IPS-20b (cell line): ENCODE measurements around the gene STPG4.
"Not testable (repeated sequence)": the region's sequence is repeated elsewhere in the genome, so short reads cannot be mapped to it uniquely, and the experiment has no call there.

Source experiments
- H3K27ac ChIP-seq: one replicate; pipeline ENCODE4 v1.5.1; 2013; ENCODE audit warnings: low read length
- H3K27me3 ChIP-seq: 2 replicates; pipeline ENCODE4 v1.6.1; 2013; ENCODE audit warnings: mild to moderate bottlenecking, low read length, inconsistent platforms; ENCODE audit not compliant: insufficient read depth
- H3K36me3 ChIP-seq: 2 replicates; pipeline ENCODE4 v1.6.1; 2013; ENCODE audit warnings: low read depth, mild to moderate bottlenecking, inconsistent platforms, low read length, moderate library complexity; ENCODE audit not compliant: insufficient read depth
- H3K4me1 ChIP-seq: 2 replicates; pipeline ENCODE4 v1.6.1; 2013; ENCODE audit warnings: mild to moderate bottlenecking, control low read depth, inconsistent platforms, low read length, moderate library complexity; ENCODE audit not compliant: insufficient read depth
- H3K4me3 ChIP-seq: 2 replicates; pipeline ENCODE4 v1.5.1; 2013; ENCODE audit warnings: mild to moderate bottlenecking, low read length, inconsistent platforms
- H3K9ac ChIP-seq: 2 replicates; pipeline ENCODE4 v1.6.1; 2013; ENCODE audit warnings: low read depth, mild to moderate bottlenecking, inconsistent platforms, low read length, moderate library complexity
- H3K9me3 ChIP-seq: 2 replicates; pipeline ENCODE4 v1.6.1; 2013; ENCODE audit warnings: mild to moderate bottlenecking, low read depth, low read length, inconsistent platforms; ENCODE audit not compliant: insufficient read depth

STPG4 gene

GRCh38 chr2:47172922-47173695 is 18.0 kb upstream of the STPG4 start:
- Histone ChIP-seq H3K4me1 (peaks cover 41% of the 10 kb centered on the region), H3K9ac (peak overlapping the region; percentile 99; the same call in 1 of the 2 replicates), H3K4me3 (peak overlapping the region; percentile 95), H3K9me3 (no peaks in the 10 kb centered on the region), H3K27ac (no peak overlapping the region), H3K27me3 (no peaks in the 10 kb centered on the region), H3K36me3 (peaks cover 44% of the 10 kb centered on the region)

GRCh38 chr2:47172156-47172921 is 17.2 kb upstream of the STPG4 start:
- no peak overlapping the region for H3K9ac ChIP-seq
- H3K4me3 ChIP-seq: peak overlapping the region; percentile 95
- no peaks in the 10 kb centered on the region for H3K9me3 ChIP-seq
- H3K36me3 ChIP-seq: peaks cover 50% of the 10 kb centered on the region
- peaks cover 34% of the 10 kb centered on the region for H3K4me1 ChIP-seq
- no peaks in the 10 kb centered on the region for H3K27me3 ChIP-seq
- H3K27ac ChIP-seq: no peak overlapping the region

- Histone ChIP-seq H3K36me3 (peaks cover 75% of the 10 kb centered on the region), H3K4me1 (peaks cover 31% of the 10 kb centered on the region), H3K27ac (no peak overlapping the region)
These were observed 14.7 kb upstream of the STPG4 start for GRCh38 chr2:47169784-47170183.

GRCh38 chr2:47168895-47169294 is 13.8 kb upstream of the STPG4 start:
- not testable (repeated sequence) for H3K9ac ChIP-seq, H3K4me3 ChIP-seq, H3K27me3 ChIP-seq, H3K9me3 ChIP-seq, H3K27ac ChIP-seq
- H3K36me3 ChIP-seq: peaks cover 80% of the 10 kb centered on the region
- peaks cover 23% of the 10 kb centered on the region for H3K4me1 ChIP-seq

More at GRCh38 chr2:47169784-47170183, 14.7 kb upstream of the STPG4 start:
- H3K4me3 ChIP-seq: no peak overlapping the region
- no peaks in the 10 kb centered on the region for H3K9me3 ChIP-seq
- no peak overlapping the region for H3K9ac ChIP-seq
- no peaks in the 10 kb centered on the region for H3K27me3 ChIP-seq

- H3K36me3 ChIP-seq: peaks cover 92% of the 10 kb centered on the region
- H3K27ac ChIP-seq: no peak overlapping the region
- no peaks in the 10 kb centered on the region for H3K9me3 ChIP-seq
- H3K4me3 ChIP-seq: no peak overlapping the region
- no peak overlapping the region for H3K9ac ChIP-seq
- no peaks in the 10 kb centered on the region for H3K27me3 ChIP-seq
- peaks cover 7% of the 10 kb centered on the region for H3K4me1 ChIP-seq
These were observed 12.0 kb upstream of the STPG4 start for GRCh38 chr2:47167149-47167548.

GRCh38 chr2:47165001-47165555 is 10.0 kb upstream of the STPG4 start:
- Histone ChIP-seq H3K9me3 (no peaks in the 10 kb centered on the region), H3K27ac (no peak overlapping the region), H3K9ac (no peak overlapping the region), H3K4me1 (no peaks in the 10 kb centered on the region), H3K36me3 (peaks cover 92% of the 10 kb centered on the region), H3K4me3 (no peak overlapping the region), H3K27me3 (no peaks in the 10 kb centered on the region)

GRCh38 chr2:47162780-47163179 is 7.7 kb upstream of the STPG4 start:
- Histone ChIP-seq H3K36me3 (peaks cover 89% of the 10 kb centered on the region), H3K4me3 (no peak overlapping the region), H3K9ac (no peak overlapping the region), H3K4me1 (no peaks in the 10 kb centered on the region), H3K9me3 (no peaks in the 10 kb centered on the region), H3K27ac (no peak overlapping the region), H3K27me3 (no peaks in the 10 kb centered on the region)

GRCh38 chr2:47161475-47161874 is 6.4 kb upstream of the STPG4 start:
- Histone ChIP-seq H3K36me3 (peaks cover 78% of the 10 kb centered on the region), H3K4me3 (no peak overlapping the region), H3K9me3 (no peaks in the 10 kb centered on the region), H3K9ac (no peak overlapping the region), H3K4me1 (no peaks in the 10 kb centered on the region), H3K27me3 (no peaks in the 10 kb centered on the region), H3K27ac (no peak overlapping the region)

- Histone ChIP-seq H3K36me3 (peaks cover 70% of the 10 kb centered on the region), H3K4me1 (no peaks in the 10 kb centered on the region), H3K27ac (no peak overlapping the region), H3K9ac (no peak overlapping the region), H3K9me3 (no peaks in the 10 kb centered on the region), H3K4me3 (no peak overlapping the region), H3K27me3 (no peaks in the 10 kb centered on the region)
These were observed 5.6 kb upstream of the STPG4 start for GRCh38 chr2:47160660-47161059.

- Histone ChIP-seq H3K27ac (no peak overlapping the region), H3K36me3 (peaks cover 65% of the 10 kb centered on the region)
These were observed 5.1 kb upstream of the STPG4 start for GRCh38 chr2:47160211-47160610.

GRCh38 chr2:47159627-47160026 is 4.5 kb upstream of the STPG4 start:
- Histone ChIP-seq H3K27ac (no peak overlapping the region), H3K36me3 (peaks cover 59% of the 10 kb centered on the region), H3K4me1 (no peaks in the 10 kb centered on the region), H3K9me3 (no peaks in the 10 kb centered on the region), H3K9ac (no peak overlapping the region), H3K4me3 (no peak overlapping the region), H3K27me3 (no peaks in the 10 kb centered on the region)

More at GRCh38 chr2:47160211-47160610, 5.1 kb upstream of the STPG4 start:
- H3K27me3 ChIP-seq: no peaks in the 10 kb centered on the region
- no peak overlapping the region for H3K9ac ChIP-seq
- no peaks in the 10 kb centered on the region for H3K9me3 ChIP-seq
- H3K4me3 ChIP-seq: no peak overlapping the region
- H3K4me1 ChIP-seq: no peaks in the 10 kb centered on the region
